IMR-90 (cell line): Measurements from ENCODE around the gene ZMIZ1. TPM values are rescaled to one million over a fixed set of nuclear protein-coding genes. Genes with fewer than 3 reads are reported as not detected.

ENCODE experiments used
- ATAC-seq: fragments of 200-7000 bp; cut with Tn5 transposase; 2 replicates; pipeline ENCODE4 v1.9.1; 2020; ENCODE audit warnings: low read depth, mild to moderate bottlenecking, moderate library complexity
- BruUV-seq: library from RNA; stranded (reverse); fragments of 400-500 nt; replicated peaks from 2 replicates; lab custom pipeline; 2021; lab: Mats Ljungman, UMichigan
- CTCF ChIA-PET: fragments of 300-600 bp; formaldehyde crosslinking; extraction: SDS; loops from one replicate; lab custom pipeline; 2021; ENCODE audit warnings: antibody characterized with exemption; lab: Yijun Ruan, JAX
- POLR2A ChIA-PET: fragments of 300-600 bp; sonication (Branson Sonifier 250); formaldehyde crosslinking; loops from one replicate; lab custom pipeline; 2022; ENCODE audit warnings: antibody characterized with exemption; ENCODE audit not compliant: unreplicated experiment; lab: Charles Lee
- DNase-seq: peaks from one replicate; pipeline ENCODE4 v3.0.0; 2013
- H2AFZ ChIP-seq: replicated peaks from 2 replicates; pipeline ENCODE3; 2013; ENCODE audit warnings: low read length, mild to moderate bottlenecking; ENCODE audit not compliant: poor library complexity
- H2AK5ac ChIP-seq: 2 replicates; pipeline ENCODE4 v1.6.1; 2013; ENCODE audit warnings: low read depth, low read length, inconsistent platforms
- H2AK9ac ChIP-seq: replicated peaks from 2 replicates; pipeline ENCODE3; 2013; ENCODE audit warnings: mild to moderate bottlenecking, low read depth, low read length, moderate library complexity; ENCODE audit not compliant: poor library complexity
- H2BK120ac ChIP-seq: 2 replicates; pipeline ENCODE4 v1.6.1; 2013; ENCODE audit warnings: low read depth, low read length, inconsistent platforms
- H2BK15ac ChIP-seq: 3 replicates; pipeline ENCODE4 v1.6.1; 2013; ENCODE audit warnings: low read depth, low read length, inconsistent platforms
- H2BK20ac ChIP-seq: 2 replicates; pipeline ENCODE4 v1.6.1; 2013; ENCODE audit warnings: low read depth, mild to moderate bottlenecking, inconsistent platforms, low read length, moderate library complexity
- H2BK5ac ChIP-seq: 2 replicates; pipeline ENCODE4 v1.6.1; 2013; ENCODE audit warnings: mild to moderate bottlenecking, low read depth, low read length, inconsistent platforms; ENCODE audit not compliant: poor library complexity, severe bottlenecking
- H3K14ac ChIP-seq: replicated peaks from 2 replicates; pipeline ENCODE4 v1.6.1; 2013; ENCODE audit warnings: low read depth, low read length, inconsistent platforms
- H3K18ac ChIP-seq: 2 replicates; pipeline ENCODE4 v1.6.1; 2013; ENCODE audit warnings: low read depth, low read length, control low read depth
- H3K23ac ChIP-seq: 2 replicates; pipeline ENCODE4 v1.6.1; 2013; ENCODE audit warnings: low read depth, low read length, inconsistent platforms
- H3K27ac ChIP-seq: 2 replicates; pipeline ENCODE4 v1.5.1; 2013; ENCODE audit warnings: mild to moderate bottlenecking, control low read depth, low read length; ENCODE audit not compliant: insufficient read depth
- H3K27me3 ChIP-seq: 2 replicates; pipeline ENCODE4 v1.6.1; 2013; ENCODE audit warnings: low read length; ENCODE audit not compliant: control insufficient read depth, insufficient read depth
- H3K36me3 ChIP-seq: 2 replicates; pipeline ENCODE4 v1.6.1; 2013; ENCODE audit warnings: low read length, mixed read lengths; ENCODE audit not compliant: control insufficient read depth, insufficient read depth
- H3K4ac ChIP-seq: 2 replicates; pipeline ENCODE4 v1.6.1; 2013; ENCODE audit warnings: low read depth, low read length, inconsistent platforms
- H3K4me1 ChIP-seq: 2 replicates; pipeline ENCODE4 v1.6.1; 2013; ENCODE audit warnings: low read length, mixed read lengths; ENCODE audit not compliant: control insufficient read depth, insufficient read depth
- H3K4me2 ChIP-seq: 2 replicates; pipeline ENCODE4 v1.6.1; 2013; ENCODE audit warnings: low read depth, mild to moderate bottlenecking, control low read depth, low read length, moderate library complexity
- H3K4me3 ChIP-seq: 2 replicates; pipeline ENCODE4 v1.5.1; 2013; ENCODE audit warnings: low read depth, mild to moderate bottlenecking, control low read depth, low read length, moderate library complexity; ENCODE audit not compliant: insufficient read depth
- H3K56ac ChIP-seq: 2 replicates; pipeline ENCODE4 v1.6.1; 2013; ENCODE audit warnings: low read length, inconsistent platforms; ENCODE audit not compliant: insufficient read depth; ENCODE audit errors: extremely low read depth
- H3K79me1 ChIP-seq, 2 experiments: 2 replicates each; pipeline ENCODE4 v1.6.1; 2013; ENCODE audit warnings: low read length in 2 of 2, inconsistent platforms in 1 of 2, low read depth in 1 of 2
- H3K9ac ChIP-seq: 2 replicates; pipeline ENCODE4 v1.6.1; 2013; ENCODE audit warnings: low read depth, low read length, control low read depth
- H3K9me1 ChIP-seq: 2 replicates; pipeline ENCODE4 v1.6.1; 2013; ENCODE audit warnings: low read length, inconsistent platforms; ENCODE audit not compliant: insufficient read depth
- H3K9me3 ChIP-seq: 2 replicates; pipeline ENCODE4 v1.6.1; 2013; ENCODE audit warnings: low read length; ENCODE audit not compliant: control insufficient read depth, insufficient read depth
- H4K20me1 ChIP-seq: 2 replicates; pipeline ENCODE4 v1.6.1; 2013; ENCODE audit warnings: low read length, inconsistent platforms; ENCODE audit not compliant: insufficient read depth
- H4K5ac ChIP-seq: 2 replicates; pipeline ENCODE4 v1.6.1; 2013; ENCODE audit warnings: mild to moderate bottlenecking, low read depth, low read length, control low read depth
- H4K8ac ChIP-seq, 2 experiments: 2 replicates each; pipeline ENCODE4 v1.6.1; 2013; ENCODE audit warnings: low read depth in 2 of 2, low read length in 2 of 2, control low read depth in 1 of 2, inconsistent platforms in 1 of 2
- H4K91ac ChIP-seq: 2 replicates; pipeline ENCODE4 v1.6.1; 2013; ENCODE audit warnings: low read depth, low read length, inconsistent platforms; ENCODE audit not compliant: insufficient read depth
- CHD1 ChIP-seq: IDR thresholded peaks from 2 replicates; pipeline ENCODE4 v1.6.1; 2012; ENCODE audit warnings: low read depth, low read length, improper control_type of control experiment
- CTCF ChIP-seq: conservative IDR thresholded peaks from 2 replicates; pipeline ENCODE4 v1.5.1; 2012; ENCODE audit warnings: mild to moderate bottlenecking, low read depth, low read length, improper control_type of control experiment
- FOS ChIP-seq: fragments of 150-350 bp; IDR thresholded peaks from 2 replicates; pipeline ENCODE4 v1.6.1; 2016; ENCODE audit warnings: low read depth, low read length
- MAZ ChIP-seq: IDR thresholded peaks from 2 replicates; pipeline ENCODE4 v1.6.1; 2012; ENCODE audit warnings: low read depth, mild to moderate bottlenecking, low read length, improper control_type of control experiment, moderate library complexity, borderline replicate concordance
- MXI1 ChIP-seq: IDR thresholded peaks from 2 replicates; pipeline ENCODE4 v1.6.1; 2012; ENCODE audit warnings: low read depth, mild to moderate bottlenecking, low read length, moderate library complexity, borderline replicate concordance
- NFE2L2 ChIP-seq: fragments of 150-350 bp; IDR thresholded peaks from 2 replicates; pipeline ENCODE4 v1.6.1; 2016; ENCODE audit warnings: low read depth, mild to moderate bottlenecking, low read length
- RAD21 ChIP-seq: IDR thresholded peaks from 2 replicates; pipeline ENCODE4 v1.6.1; 2012; ENCODE audit warnings: low read length, improper control_type of control experiment
- RFX5 ChIP-seq: IDR thresholded peaks from 2 replicates; pipeline ENCODE4 v1.8.0; 2012; ENCODE audit warnings: low read depth, mild to moderate bottlenecking, low read length, moderate library complexity
- WGBS, 2 experiments: methylation state at CpG; one replicate each; pipeline versions ENCODE4 v1.1.5 to v1.1.7; 2013; ENCODE audit warnings: missing lambda C conversion rate in 2 of 2; ENCODE audit not compliant: insufficient read length in 1 of 2; ENCODE audit errors: extremely low coverage in 2 of 2; 5-methylcytosine and 5-hydroxymethylcytosine counted together
- dilution Hi-C: fragments of 300-500 bp; cut with HindIII; formaldehyde crosslinking; loops from one replicate; pipeline ENCODE4 v1.14.3; 2018; ENCODE audit warnings: low sequenced_read_pairs; ENCODE audit not compliant: unreplicated experiment
- in situ Hi-C: fragments of 300-500 bp; cut with MboI; formaldehyde crosslinking; loops from 3 replicates; pipeline ENCODE4 v1.14.3; 2019; ENCODE audit warnings: low sequenced_read_pairs, inconsistent platforms, mixed read lengths
- intact Hi-C: fragments of 100-400 bp; cut with micrococcal nuclease; formaldehyde crosslinking; loops from 2 replicates; pipeline ENCODE4 v1.10.0; 2022
- polyA plus RNA-seq, 3 experiments: library from polyadenylated mRNA; depleted of rRNA; stranded (reverse); fragments of >200 nt; gene quantifications; 2 replicates each; pipeline ENCODE4 v1.2.3, GENCODE V29; 2012; ENCODE audit warnings: low replicate concordance in 1 of 3
- total RNA-seq: library from RNA; depleted of rRNA; stranded (reverse); fragments of >200 nt; gene quantifications from 2 replicates; pipeline ENCODE4 v1.2.3, GENCODE V29; 2012

Gene ZMIZ1
- total and polyA plus RNA-seq, 2 of the 4 experiments (the other 2 are of a cell fraction), result 6.6 to 48.7 TPM

GRCh38 chr10:79289801-79290200 is 221.0 kb downstream of the ZMIZ1 start:
- Histone ChIP-seq H4K5ac (no peak overlapping the region), H3K4me1 (peaks cover 7% of the 10 kb centered on the region), H3K9me3 (no peaks in the 10 kb centered on the region), H3K14ac (no peak overlapping the region), H2BK20ac (no peak overlapping the region), H2AFZ (no peak overlapping the region), H3K27me3 (no peaks in the 10 kb centered on the region), H3K9me1 (peaks cover 6% of the 10 kb centered on the region), H2BK120ac (no peak overlapping the region), H3K27ac (no peak overlapping the region), H3K4me3 (no peak overlapping the region), H3K36me3 (peaks cover 90% of the 10 kb centered on the region), H2BK5ac (no peak overlapping the region), H3K79me1 (peaks cover 34 to 78% of the 10 kb centered on the region in 2 experiments), H4K20me1 (peaks cover 70% of the 10 kb centered on the region), H4K8ac (no peak overlapping the region), H3K9ac (no peak overlapping the region), H3K4me2 (no peak overlapping the region), H2BK15ac (no peak overlapping the region), H2AK5ac (no peak overlapping the region), H3K4ac (no peak overlapping the region), H3K23ac (no peak overlapping the region), H3K18ac (no peak overlapping the region), H2AK9ac (no peak overlapping the region), H3K56ac (no peak overlapping the region), H4K91ac (no peak overlapping the region)
- intact Hi-C loops, result no loop called here
- ATAC-seq (no peak), DNase-seq (no peak)
- in situ Hi-C loops, result no loop called here
- no peak for TF ChIP-seq CHD1
- no peak for TF ChIP-seq MXI1
- TF ChIP-seq RFX5, result no peak
- TF ChIP-seq RAD21, result no peak
- TF ChIP-seq CTCF, result no peak
- no peak for TF ChIP-seq FOS
- TF ChIP-seq MAZ, result no peak
- no peak for TF ChIP-seq NFE2L2
- WGBS, 2 experiments, result 69% methylated on average over 2 of the region's 6 CpGs; no CpG with 5 or more reads in 1 of the 2 experiments
- ChIA-PET CTCF (no interaction called here), POLR2A (no interaction called here)
- dilution Hi-C loops, result no loop called here
- BruUV-seq, result no TSS peak
